Breast epithelium (tissue), 4 donors: ENCODE data around the gene METTL13. TPM values are rescaled to one million over a fixed set of nuclear protein-coding genes. Genes with fewer than 3 reads are reported as not detected.
"Not testable (repeated sequence)": the region's sequence is repeated elsewhere in the genome, so short reads cannot be mapped to it uniquely, and the experiment has no call there.

Experiments used
- DNase-seq, 2 donors: peaks; one replicate each; pipeline ENCODE4 v3.0.0-alpha.2; 2019; ENCODE audit warnings: low spot score in 2 of 2
- H3K27ac ChIP-seq, 2 donors: fragments of 200-600 bp; sonication (generic) in 1 of 2; one replicate each; pipeline ENCODE4 v1.5.1; 2016 to 2019; ENCODE audit warnings: mild to moderate bottlenecking in 1 of 2
- H3K27me3 ChIP-seq, 2 donors: fragments of 200-600 bp; sonication (generic) in 1 of 2; one replicate each; pipeline versions ENCODE4 v1.5.1 to v1.6.0; 2017 to 2019; ENCODE audit warnings: control low read depth in 1 of 2, mild to moderate bottlenecking in 1 of 2
- H3K36me3 ChIP-seq: fragments of 200-600 bp; one replicate; pipeline ENCODE4 v1.5.1; 2019
- H3K4me1 ChIP-seq, 2 donors: fragments of 200-600 bp; sonication (generic); one replicate each; pipeline ENCODE4 v1.5.1; 2016 to 2019; ENCODE audit warnings: control low read depth in 1 of 2
- H3K4me3 ChIP-seq, 3 donors: fragments of 200-600 bp; sonication (generic); 1 replicate in 2 of 3; 2 replicates in 1 of 3; pipeline ENCODE4 v1.5.1; 2016 to 2019; ENCODE audit warnings: mild to moderate bottlenecking in 3 of 3, moderate library complexity in 2 of 3
- H3K9me3 ChIP-seq, 2 donors: fragments of 200-600 bp; sonication (generic) in 1 of 2; one replicate each; pipeline ENCODE4 v1.5.1; 2016 to 2019; ENCODE audit warnings: control low read depth in 1 of 2
- CTCF ChIP-seq, 3 donors: fragments of 450-650 bp; IDR thresholded peaks; one replicate each; pipeline ENCODE4 v1.5.1; 2016 to 2017; ENCODE audit warnings: antibody characterized with exemption in 3 of 3, mild to moderate bottlenecking in 3 of 3, moderate library complexity in 3 of 3
- POLR2A ChIP-seq: fragments of 450-650 bp; IDR thresholded peaks from one replicate; pipeline ENCODE4 v1.6.1; 2016; ENCODE audit warnings: antibody characterized with exemption, mild to moderate bottlenecking, moderate library complexity
- POLR2AphosphoS5 ChIP-seq, 3 donors: sonication (generic); formaldehyde crosslinking; IDR thresholded peaks; one replicate each; pipeline ENCODE4 v1.6.1; 2017; ENCODE audit warnings: antibody characterized with exemption in 3 of 3
- intact Hi-C: fragments of 100-400 bp; cut with DNase I; formaldehyde crosslinking; loops from one replicate; pipeline ENCODE4 v1.15.1; 2023; ENCODE audit warnings: low total_unique reads
- total RNA-seq, 3 donors: library from RNA; depleted of rRNA; stranded (reverse); fragments of >200 nt; gene quantifications; one replicate each; pipeline ENCODE4 v1.1.0, GENCODE V29; 2016

Gene METTL13
- total RNA-seq, 3 donors from 2014 or later: 23.2 to 28.4 (median 27.5) TPM

GRCh38 chr1:171796592-171796991 is 15.1 kb downstream of the METTL13 start:
- H3K36me3 ChIP-seq: no peaks in the 10 kb centered on the region
- intact Hi-C loops: no loop called here
- no peak for TF ChIP-seq CTCF (IDR thresholded peaks at IDR 0.05)
- no peak for TF ChIP-seq POLR2A
- no peak for TF ChIP-seq POLR2AphosphoS5 (IDR thresholded peaks at IDR 0.05)

GRCh38 chr1:171798311-171798710 is 16.9 kb downstream of the METTL13 start:
- no peaks in the 10 kb centered on the region for H3K4me1 ChIP-seq
- no peaks in the 10 kb centered on the region for H3K36me3 ChIP-seq
- no peaks in the 10 kb centered on the region for H3K9me3 ChIP-seq
- TF ChIP-seq POLR2A (no peak), CTCF (IDR thresholded peaks at IDR 0.05) (no peak), POLR2AphosphoS5 (IDR thresholded peaks at IDR 0.05) (no peak)
- H3K27ac ChIP-seq: no peak overlapping the region
- H3K27me3 ChIP-seq: no peaks in the 10 kb centered on the region
- DNase-seq: no peak
- no peak overlapping the region for H3K4me3 ChIP-seq
- intact Hi-C loops: no loop called here

More at GRCh38 chr1:171796592-171796991, 15.1 kb downstream of the METTL13 start:
- DNase-seq: no peak
- no peaks in the 10 kb centered on the region for H3K4me1 ChIP-seq
- H3K9me3 ChIP-seq: no peaks in the 10 kb centered on the region
- H3K4me3 ChIP-seq: no peak overlapping the region
- no peak overlapping the region for H3K27ac ChIP-seq
- no peaks in the 10 kb centered on the region for H3K27me3 ChIP-seq

- no peak for TF ChIP-seq CTCF (IDR thresholded peaks at IDR 0.05)
- no peak for TF ChIP-seq POLR2A
- no peak for TF ChIP-seq POLR2AphosphoS5 (IDR thresholded peaks at IDR 0.05)
- H3K27me3 ChIP-seq: no peaks in the 10 kb centered on the region
- no peak overlapping the region for H3K4me3 ChIP-seq
- H3K9me3 ChIP-seq: no peaks in the 10 kb centered on the region
- no peak for DNase-seq
- no peak overlapping the region for H3K27ac ChIP-seq
- intact Hi-C loops: no loop called here
- no peaks in the 10 kb centered on the region for H3K4me1 ChIP-seq
- H3K36me3 ChIP-seq: no peaks in the 10 kb centered on the region
These were observed 17.3 kb downstream of the METTL13 start for GRCh38 chr1:171798765-171799164.

- no peak overlapping the region for H3K27ac ChIP-seq
- TF ChIP-seq CTCF (IDR thresholded peaks at IDR 0.05) (no peak), POLR2A (no peak), POLR2AphosphoS5 (IDR thresholded peaks at IDR 0.05) (no peak)
- no peaks in the 10 kb centered on the region for H3K4me1 ChIP-seq
- intact Hi-C loops: no loop called here
- no peaks in the 10 kb centered on the region for H3K27me3 ChIP-seq
- H3K9me3 ChIP-seq: no peaks in the 10 kb centered on the region
- H3K4me3 ChIP-seq: no peak overlapping the region
- H3K36me3 ChIP-seq: no peaks in the 10 kb centered on the region
- no peak for DNase-seq
These were observed 17.7 kb downstream of the METTL13 start for GRCh38 chr1:171799166-171799565.

- H3K4me1 ChIP-seq, H3K27me3 ChIP-seq, H3K4me3 ChIP-seq, H3K36me3 ChIP-seq, H3K27ac ChIP-seq, H3K9me3 ChIP-seq, DNase-seq: not testable (repeated sequence)
- intact Hi-C loops: loop anchor here (2.0 to 5.0 kb wide), 2 partner anchors 41 to 188 kb away; partner anchors contain the start of gene DNM3
These were observed 18.2 kb downstream of the METTL13 start for GRCh38 chr1:171799698-171800097.

DNA sequence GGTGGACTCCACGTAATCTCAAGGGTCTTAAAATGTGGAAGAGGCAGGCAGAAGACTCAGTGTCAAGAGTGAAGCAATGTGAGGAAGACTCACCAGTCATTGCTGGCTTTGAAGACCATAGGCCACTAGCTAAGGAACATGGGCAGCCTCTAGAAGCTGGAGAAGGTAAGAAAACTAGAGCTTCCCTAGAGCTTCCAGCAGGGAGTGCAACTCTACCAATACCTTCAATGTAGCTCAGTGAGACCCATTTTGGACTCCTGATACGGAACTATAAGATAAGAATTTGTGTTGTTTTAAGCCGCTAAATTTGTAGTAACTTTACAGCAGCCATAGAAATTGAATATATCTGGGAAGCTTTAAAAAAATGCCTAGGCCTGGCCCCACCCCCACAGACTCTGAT is 18.9 kb downstream of the METTL13 start:
- no peak overlapping the region for H3K27ac ChIP-seq
- H3K36me3 ChIP-seq: no peaks in the 10 kb centered on the region
- H3K9me3 ChIP-seq: no peaks in the 10 kb centered on the region
- no peaks in the 10 kb centered on the region for H3K27me3 ChIP-seq
- no peak for DNase-seq
- TF ChIP-seq CTCF (IDR thresholded peaks at IDR 0.05) (no peak), POLR2AphosphoS5 (IDR thresholded peaks at IDR 0.05) (no peak), POLR2A (no peak)
- H3K4me1 ChIP-seq: no peaks in the 10 kb centered on the region
- intact Hi-C loops: loop anchor here (2.0 to 5.0 kb wide), 2 partner anchors 40 to 187 kb away; partner anchors contain the start of gene DNM3
- H3K4me3 ChIP-seq: no peak overlapping the region
